Smooth muscle cell of the coronary artery (primary cell): ENCODE data around the gene NTF4. TPM values are rescaled to one million over a fixed set of nuclear protein-coding genes. Genes with fewer than 3 reads are reported as not detected.

ENCODE experiments used
- total RNA-seq: library from RNA; depleted of rRNA; stranded (reverse); fragments of >200 nt; gene quantifications from 2 replicates; pipeline ENCODE4 v1.2.3, GENCODE V29; 2014; ENCODE audit warnings: low replicate concordance

NTF4 gene, protein sequence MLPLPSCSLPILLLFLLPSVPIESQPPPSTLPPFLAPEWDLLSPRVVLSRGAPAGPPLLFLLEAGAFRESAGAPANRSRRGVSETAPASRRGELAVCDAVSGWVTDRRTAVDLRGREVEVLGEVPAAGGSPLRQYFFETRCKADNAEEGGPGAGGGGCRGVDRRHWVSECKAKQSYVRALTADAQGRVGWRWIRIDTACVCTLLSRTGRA
- 0.23 TPM in 1 of 2 replicates, not detected in the other for total RNA-seq

GRCh38 chr19:49064768-49065611, at the start of gene NTF4:
TSS of gene NTF4 (minus strand) at chr19:49064818. CDS start at chr19:49061997, 2,821 bp downstream.

DNA sequence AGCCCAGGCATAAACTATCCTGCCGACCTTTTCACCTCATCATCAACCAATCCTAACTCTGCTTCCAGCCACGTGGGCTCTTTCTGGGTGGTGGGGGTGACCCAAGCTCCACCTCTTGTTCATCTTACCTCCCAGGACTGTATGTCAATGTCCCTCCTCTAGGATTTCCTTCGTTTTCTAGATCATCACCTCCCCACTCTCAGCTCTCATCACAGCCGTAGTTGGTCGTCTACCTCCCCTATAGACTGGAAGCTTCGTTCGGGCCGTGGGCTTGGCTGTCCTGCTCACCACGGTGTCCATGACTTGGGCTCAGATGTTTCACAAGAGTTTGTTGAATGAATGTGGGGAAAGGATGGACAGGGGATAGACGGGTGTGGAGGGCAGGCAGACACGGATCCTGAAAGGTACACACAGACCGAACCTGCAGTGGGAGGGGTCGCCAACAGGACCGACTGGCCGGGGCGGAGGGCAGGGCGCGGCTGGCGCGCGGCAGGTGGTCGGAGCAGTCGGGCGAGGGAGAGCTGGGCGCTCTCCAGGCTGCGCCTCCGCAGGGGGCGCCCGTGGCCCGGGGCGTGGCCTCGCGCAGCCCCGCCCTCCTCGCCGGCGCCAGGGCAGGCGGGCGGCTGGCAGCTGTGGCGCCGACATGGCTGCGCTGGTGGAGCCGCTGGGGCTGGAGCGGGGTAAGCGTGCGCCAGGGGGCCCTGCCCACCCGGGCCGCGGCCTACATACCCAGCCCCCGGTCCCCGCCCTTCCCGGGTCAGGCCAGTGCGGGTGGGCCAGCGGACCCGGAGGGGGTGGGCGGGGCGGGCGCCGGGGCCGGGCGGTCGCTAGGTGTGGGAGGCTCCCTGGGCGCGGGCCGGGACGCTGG, 49.4 kb upstream of the NTF4 start, which contains the start of gene LIN7B:
Gene LIN7B, plus strand, starts transcription at position 609 of the 868 bp plus-strand sequence. Its CDS starts 35 bp downstream, at position 644.

DNA sequence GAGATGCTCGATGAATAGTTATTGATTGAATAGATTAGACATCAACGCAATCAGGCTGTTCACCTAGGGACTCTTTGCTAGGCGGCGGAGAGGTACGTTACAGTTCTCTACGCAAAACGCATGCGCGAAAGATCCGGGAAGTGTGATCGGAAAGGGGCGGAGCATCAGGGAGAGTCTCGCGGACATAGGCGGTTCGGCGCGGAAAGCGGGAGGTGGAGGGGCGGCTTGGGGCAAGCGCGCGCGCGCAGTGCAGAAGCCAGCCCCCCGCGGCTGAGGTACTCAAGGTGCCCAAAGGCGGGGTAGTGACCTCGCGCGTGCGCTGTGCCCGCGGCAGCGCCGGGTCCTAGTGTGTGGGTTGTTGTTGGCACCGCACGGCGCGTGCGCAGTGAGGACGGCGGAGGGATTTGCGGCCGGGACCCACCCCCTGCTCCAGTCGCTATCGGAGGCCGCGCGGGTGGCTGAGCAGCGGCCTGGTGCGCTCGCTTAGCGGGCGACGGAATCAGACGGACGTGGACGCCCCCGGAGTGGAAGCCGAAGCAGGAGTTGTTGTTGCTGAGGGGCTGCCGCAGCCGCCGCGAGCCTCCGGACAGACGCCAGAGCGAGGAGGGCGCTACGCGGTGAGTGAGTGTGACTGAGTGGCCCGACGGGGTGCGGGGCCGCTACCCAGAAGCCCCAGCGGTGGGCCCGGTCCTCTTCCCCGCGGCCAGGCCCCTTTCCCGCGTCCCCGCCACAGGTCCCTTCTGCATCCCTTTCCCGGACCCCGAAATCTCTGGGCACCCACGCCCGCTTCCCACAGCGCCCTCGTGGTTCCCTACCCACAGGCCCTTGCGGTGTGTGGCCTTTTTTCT, 20.6 kb upstream of the NTF4 start, which contains the start of gene SNRNP70:
Gene SNRNP70, plus strand, starts transcription at position 432 of the 848 bp plus-strand sequence. CDS start 964 bp downstream, outside the sequence.

GRCh38 chr19:49057636-49058234, 6.9 kb downstream of the NTF4 start, which contains the start of gene CGB7:
TSS of gene CGB7 (minus strand) at chr19:49057749. CDS start at chr19:49055375, 2,374 bp downstream.

GRCh38 chr19:49049011-49049410, 15.6 kb downstream of the NTF4 start, which contains the start of gene CGB8:
TSS of gene CGB8 (minus strand) at chr19:49049111. CDS start at chr19:49048739, 372 bp downstream.

DNA sequence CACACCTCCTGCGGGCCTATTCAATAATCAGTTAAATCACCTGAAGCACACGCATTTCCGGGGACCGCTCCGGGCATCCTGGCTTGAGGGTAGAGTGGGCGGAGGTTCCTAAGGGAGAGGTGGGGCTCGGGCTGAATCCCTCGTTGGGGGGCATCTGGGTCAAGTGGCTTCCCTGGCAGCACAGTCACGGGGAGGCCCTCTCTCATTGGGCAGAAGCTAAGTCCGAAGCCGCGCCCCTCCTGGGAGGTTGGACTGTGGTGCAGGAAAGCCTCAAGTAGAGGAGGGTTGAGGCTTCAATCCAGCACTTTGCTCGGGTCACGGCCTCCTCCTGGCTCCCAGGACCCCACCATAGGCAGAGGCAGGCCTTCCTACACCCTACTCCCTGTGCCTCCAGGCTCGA, 21.1 kb downstream of the NTF4 start, which contains the start of gene CGB5:
Gene CGB5, plus strand, starts transcription at position 301 of the 400 bp plus-strand sequence. CDS start 362 bp downstream, outside the sequence.

GRCh38 chr19:49036815-49037214, 27.8 kb downstream of the NTF4 start, which contains the start of gene CGB1:
TSS of gene CGB1 (minus strand) at chr19:49036895. CDS start at chr19:49036711, 184 bp downstream.

DNA sequence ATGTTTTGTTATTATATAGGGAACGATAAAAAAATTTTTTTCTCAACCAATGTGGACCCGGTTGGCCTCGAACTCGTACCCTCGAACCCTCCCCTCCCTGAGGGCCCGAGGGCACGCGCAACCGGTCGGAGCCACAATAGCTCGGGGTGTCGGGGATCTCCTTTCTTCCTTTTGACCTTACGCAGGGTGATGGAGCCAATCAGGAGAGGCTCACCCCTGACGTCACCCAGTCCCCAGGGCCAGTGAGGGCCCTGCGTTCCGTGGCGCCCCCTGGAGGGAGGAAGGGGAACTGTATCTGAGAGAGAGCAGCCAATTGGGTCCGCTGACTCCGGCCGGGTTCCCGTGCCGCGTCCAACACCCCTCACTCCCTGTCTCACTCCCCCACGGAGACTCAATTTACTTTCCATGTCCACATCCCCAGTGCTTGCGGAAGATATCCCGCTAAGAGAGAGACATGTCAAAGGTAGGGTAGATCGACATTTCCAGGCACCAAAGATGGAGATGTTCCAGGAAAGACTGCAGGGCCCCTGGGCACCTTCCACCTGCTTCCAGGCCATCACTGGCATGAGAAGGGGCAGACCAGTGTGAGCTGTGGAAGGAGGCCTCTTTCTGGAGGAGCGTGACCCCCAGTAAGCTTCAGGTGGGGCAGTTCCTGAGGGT, 32.8 kb downstream of the NTF4 start, which contains the start of gene CGB2:
Gene CGB2, plus strand, starts transcription at position 249 of the 660 bp plus-strand sequence. Its CDS starts 206 bp downstream, at position 455.

GRCh38 chr19:49024233-49024632, 40.4 kb downstream of the NTF4 start, which contains the start of gene CGB3:
TSS of gene CGB3 (minus strand) at chr19:49024333. CDS start at chr19:49023971, 362 bp downstream.

GRCh38 chr19:49017041-49017665, 47.5 kb downstream of the NTF4 start, which contains the start of gene LHB:
TSS of gene LHB (minus strand) at chr19:49017091. CDS start at chr19:49017081, 10 bp downstream.

Other genes starting within 250 kb of the NTF4 start
- gene HSD17B14, start 228.3 kb downstream of the NTF4 start, total RNA-seq, result 5.3 and 8.8 TPM in 2 replicates
- 8.3 and 20.7 TPM in 2 replicates for gene PLEKHA4, start 196.2 kb downstream of the NTF4 start, total RNA-seq
- 37.8 and 59.0 TPM in 2 replicates for gene PPP1R15A, start 192.4 kb downstream of the NTF4 start, total RNA-seq
- gene TULP2, start 166.1 kb downstream of the NTF4 start, total RNA-seq, result 0.08 and 0.59 TPM in 2 replicates
- 113 and 238 TPM in 2 replicates for gene NUCB1, start 164.5 kb downstream of the NTF4 start, total RNA-seq
- gene DHDH, start 131.1 kb downstream of the NTF4 start, total RNA-seq, result 0.38 and 0.82 TPM in 2 replicates
- gene BAX, start 109.9 kb downstream of the NTF4 start, total RNA-seq, result 65.3 and 139 TPM in 2 replicates
- gene FTL, start 99.5 kb downstream of the NTF4 start, total RNA-seq, result 1,491 and 2,478 TPM in 2 replicates
- 27.9 and 31.0 TPM in 2 replicates for gene GYS1, start 71.5 kb downstream of the NTF4 start, total RNA-seq
- 246 and 247 TPM in 2 replicates for gene RUVBL2, start 70.9 kb downstream of the NTF4 start, total RNA-seq
- gene LHB, start 47.7 kb downstream of the NTF4 start, total RNA-seq, result 0.15 TPM in 1 of 2 replicates, not detected in the other
- gene CGB3, start 40.5 kb downstream of the NTF4 start, total RNA-seq, result not detected in 2 replicates
- not detected in 2 replicates for gene CGB2, start 32.9 kb downstream of the NTF4 start, total RNA-seq
- gene CGB1, start 27.9 kb downstream of the NTF4 start, total RNA-seq, result not detected in 2 replicates
- gene CGB5, start 21.0 kb downstream of the NTF4 start, total RNA-seq, result not detected in 2 replicates
- not detected in 2 replicates for gene CGB8, start 15.7 kb downstream of the NTF4 start, total RNA-seq
- 0.15 and 0.23 TPM in 2 replicates for gene CGB7, start 7.1 kb downstream of the NTF4 start, total RNA-seq
- gene KCNA7, start 7.9 kb upstream of the NTF4 start, total RNA-seq, result not detected in 2 replicates
- gene SNRNP70, start 20.6 kb upstream of the NTF4 start, total RNA-seq, result 119 and 188 TPM in 2 replicates
- 6.2 and 16.4 TPM in 2 replicates for gene LIN7B, start 49.6 kb upstream of the NTF4 start, total RNA-seq
- gene C19orf73, start 54.3 kb upstream of the NTF4 start, total RNA-seq, result 0.70 and 1.4 TPM in 2 replicates
- 1.3 and 2.1 TPM in 2 replicates for gene PPFIA3, start 54.7 kb upstream of the NTF4 start, total RNA-seq
- gene HRC, start 90.6 kb upstream of the NTF4 start, total RNA-seq, result 0.12 and 0.30 TPM in 2 replicates
- gene TRPM4, start 93.0 kb upstream of the NTF4 start, total RNA-seq, result 7.5 and 10.6 TPM in 2 replicates